ENCODE data around the gene BICD2.

Gene BICD2

GRCh38 chr9:92746567-92747458, 17.8 kb downstream of the BICD2 start:
- DNase-seq (ENCODE audit: low read depth): peak; percentile 69
- H3K4me3 ChIP-seq (replicated peaks; ENCODE audit: low read depth, low read length): no peak overlapping the region
- no peak for TF ChIP-seq CTCF (IDR thresholded peaks at IDR 0.05; ENCODE audit: low read length, missing control alignments)

- TF ChIP-seq CTCF (IDR thresholded peaks at IDR 0.05; ENCODE audit: low read length, missing control alignments): no peak
- no peak overlapping the region for H3K4me3 ChIP-seq (replicated peaks; ENCODE audit: low read depth, low read length)
- no peak for DNase-seq (ENCODE audit: low read depth)
Measured at GRCh38 chr9:92745881-92746280, 18.8 kb downstream of the BICD2 start.

GRCh38 chr9:92745331-92745730, 19.3 kb downstream of the BICD2 start:
- no peak for DNase-seq (ENCODE audit: low read depth)
- TF ChIP-seq CTCF (IDR thresholded peaks at IDR 0.05; ENCODE audit: low read length, missing control alignments): no peak
- no peak overlapping the region for H3K4me3 ChIP-seq (replicated peaks; ENCODE audit: low read depth, low read length)

GRCh38 chr9:92740969-92741368, 23.7 kb downstream of the BICD2 start:
- TF ChIP-seq CTCF (IDR thresholded peaks at IDR 0.05; ENCODE audit: low read length, missing control alignments): no peak
- no peak overlapping the region for H3K4me3 ChIP-seq (replicated peaks; ENCODE audit: low read depth, low read length)
- DNase-seq (ENCODE audit: low read depth): no peak

GRCh38 chr9:92740446-92740961, 24.1 kb downstream of the BICD2 start:
- H3K4me3 ChIP-seq (replicated peaks; ENCODE audit: low read depth, low read length): no peak overlapping the region
- DNase-seq (ENCODE audit: low read depth): no peak
- no peak for TF ChIP-seq CTCF (IDR thresholded peaks at IDR 0.05; ENCODE audit: low read length, missing control alignments)

GRCh38 chr9:92740009-92740408, 24.6 kb downstream of the BICD2 start:
- no peak overlapping the region for H3K4me3 ChIP-seq (replicated peaks; ENCODE audit: low read depth, low read length)
- TF ChIP-seq CTCF (IDR thresholded peaks at IDR 0.05; ENCODE audit: low read length, missing control alignments): no peak
- peak; percentile 60 for DNase-seq (ENCODE audit: low read depth)
